Tibial nerve (tissue), 3 donors: ENCODE measurements around the gene PANX3.

Source experiments
- POLR2A ChIP-seq, 2 donors: fragments of 450-650 bp; IDR thresholded peaks; one replicate each; pipeline ENCODE4 v1.6.1; 2017; ENCODE audit warnings: antibody characterized with exemption in 2 of 2, mild to moderate bottlenecking in 2 of 2, moderate library complexity in 2 of 2
- TF ChIP-seq, protein P1 (sequence below), 5 experiments: fragments of 200-600 bp in 3 of 5; fragments of 450-650 bp in 2 of 5; sonication (generic) in 3 of 5; IDR thresholded peaks; one replicate each; pipeline ENCODE4 v1.5.1; 2016 to 2019; ENCODE audit warnings: antibody characterized with exemption in 5 of 5, mild to moderate bottlenecking in 3 of 5, moderate library complexity in 2 of 5

DNA sequence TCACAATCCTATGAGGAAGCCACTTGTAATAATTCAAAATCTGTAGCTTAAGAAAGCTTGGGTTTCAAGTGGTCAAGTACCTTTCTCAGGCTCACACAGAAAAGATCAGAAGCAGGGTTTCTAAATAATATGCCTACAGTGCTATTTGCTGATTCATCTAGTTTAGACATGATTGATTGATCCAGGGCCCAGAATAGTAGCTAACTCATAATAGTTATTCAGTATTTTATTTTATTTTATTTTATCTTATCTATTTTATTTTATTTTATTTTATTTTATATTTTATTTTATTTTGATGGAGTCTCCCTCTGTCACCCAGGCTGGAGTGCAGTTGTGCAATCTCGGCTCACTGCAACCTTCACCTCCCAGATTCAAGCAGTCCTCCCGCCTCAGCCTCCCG is 15.9 kb upstream of the PANX3 start:
- no peak for TF ChIP-seq POLR2A (IDR thresholded peaks at IDR 0.05)
- TF ChIP-seq, protein P1, sequence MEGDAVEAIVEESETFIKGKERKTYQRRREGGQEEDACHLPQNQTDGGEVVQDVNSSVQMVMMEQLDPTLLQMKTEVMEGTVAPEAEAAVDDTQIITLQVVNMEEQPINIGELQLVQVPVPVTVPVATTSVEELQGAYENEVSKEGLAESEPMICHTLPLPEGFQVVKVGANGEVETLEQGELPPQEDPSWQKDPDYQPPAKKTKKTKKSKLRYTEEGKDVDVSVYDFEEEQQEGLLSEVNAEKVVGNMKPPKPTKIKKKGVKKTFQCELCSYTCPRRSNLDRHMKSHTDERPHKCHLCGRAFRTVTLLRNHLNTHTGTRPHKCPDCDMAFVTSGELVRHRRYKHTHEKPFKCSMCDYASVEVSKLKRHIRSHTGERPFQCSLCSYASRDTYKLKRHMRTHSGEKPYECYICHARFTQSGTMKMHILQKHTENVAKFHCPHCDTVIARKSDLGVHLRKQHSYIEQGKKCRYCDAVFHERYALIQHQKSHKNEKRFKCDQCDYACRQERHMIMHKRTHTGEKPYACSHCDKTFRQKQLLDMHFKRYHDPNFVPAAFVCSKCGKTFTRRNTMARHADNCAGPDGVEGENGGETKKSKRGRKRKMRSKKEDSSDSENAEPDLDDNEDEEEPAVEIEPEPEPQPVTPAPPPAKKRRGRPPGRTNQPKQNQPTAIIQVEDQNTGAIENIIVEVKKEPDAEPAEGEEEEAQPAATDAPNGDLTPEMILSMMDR (IDR thresholded peaks at IDR 0.05), result no peak
